HepG2 (cell line): Measurements from ENCODE around the gene FAT4. TPM values are rescaled to one million over a fixed set of nuclear protein-coding genes. Genes with fewer than 3 reads are reported as not detected.

Experiments
- EP300 ChIP-seq, 3 experiments: sonication (generic) in 1 of 3; formaldehyde crosslinking in 1 of 3; IDR thresholded peaks; 2 replicates each; pipeline versions ENCODE4 v1.5.1 to v1.6.1; 2011 to 2020; ENCODE audit warnings: low read depth in 2 of 3, low read length in 2 of 3, borderline replicate concordance in 1 of 3, improper control_type of control experiment in 1 of 3, mild to moderate bottlenecking in 1 of 3, missing genetic modification reagents in 1 of 3, moderate library complexity in 1 of 3
- ETV5 ChIP-seq: IDR thresholded peaks from 2 replicates; pipeline ENCODE4 v1.6.1; 2018; ENCODE audit warnings: missing biosample characterization, missing genetic modification reagents, inconsistent platforms, borderline replicate concordance
- MATR3 ChIP-seq: sonication (generic); formaldehyde crosslinking; IDR thresholded peaks from 2 replicates; pipeline ENCODE4 v1.4.0; 2020; ENCODE audit warnings: missing genetic modification reagents
- NFYB ChIP-seq: sonication (generic); formaldehyde crosslinking; IDR thresholded peaks from 2 replicates; pipeline ENCODE4 v1.4.0; 2020; ENCODE audit warnings: missing genetic modification reagents
- RBAK ChIP-seq: sonication (generic); formaldehyde crosslinking; IDR thresholded peaks from 2 replicates; pipeline ENCODE4 v1.5.1; 2020; ENCODE audit warnings: mild to moderate bottlenecking, missing genetic modification reagents
- RBFOX2 ChIP-seq: fragments of 200-400 bp; formaldehyde crosslinking; IDR thresholded peaks from 2 replicates; pipeline ENCODE4 v1.6.1; 2017; ENCODE audit warnings: low read depth, mild to moderate bottlenecking, low read length
- TAF1 ChIP-seq: sonication (generic); formaldehyde crosslinking; IDR thresholded peaks from 2 replicates; pipeline ENCODE4 v1.4.0; 2020; ENCODE audit warnings: missing genetic modification reagents
- ZC3H13 ChIP-seq: sonication (generic); formaldehyde crosslinking; IDR thresholded peaks from 2 replicates; pipeline ENCODE4 v1.8.1; 2023; ENCODE audit warnings: mild to moderate bottlenecking, missing genetic modification reagents, moderate library complexity
- ZNF207 ChIP-seq: fragments of 450-650 bp; IDR thresholded peaks from 2 replicates; pipeline ENCODE4 v1.6.1; 2016; ENCODE audit warnings: antibody characterized with exemption, borderline replicate concordance
- ZNF3 ChIP-seq: IDR thresholded peaks from 2 replicates; pipeline ENCODE4 v1.7.0; 2017; ENCODE audit warnings: inconsistent platforms
- ZNF30 ChIP-seq: sonication (generic); formaldehyde crosslinking; IDR thresholded peaks from 2 replicates; pipeline ENCODE4 v1.5.0; 2020; ENCODE audit warnings: mild to moderate bottlenecking, missing genetic modification reagents
- ZNF496 ChIP-seq: sonication (generic); formaldehyde crosslinking; IDR thresholded peaks from 2 replicates; pipeline ENCODE4 v1.8.1; 2023; ENCODE audit warnings: mild to moderate bottlenecking, moderate library complexity, missing genetic modification reagents; ENCODE audit not compliant: insufficient replicate concordance
- ZNF646 ChIP-seq: sonication (generic); formaldehyde crosslinking; IDR thresholded peaks from 2 replicates; pipeline ENCODE4 v1.9.0; 2021; ENCODE audit warnings: mild to moderate bottlenecking, missing genetic modification reagents
- polyA plus RNA-seq, 8 experiments: library from polyadenylated mRNA; depleted of rRNA in 3 of 8; stranded (reverse) in 7 of 8; unstranded in 1 of 8; fragments of >200 nt; fragmentation: Illumina TruSeq in 4 of 8; extraction: Trizol in 4 of 8; gene quantifications; 2 replicates each; pipeline versions ENCODE4 v1.2.1 to v1.2.3, GENCODE V29; 2011 to 2016; ENCODE audit warnings: low read depth in 4 of 8, missing spikeins in 1 of 8, mixed read lengths in 1 of 8; ENCODE audit not compliant: insufficient read depth in 1 of 8
- total RNA-seq, 5 experiments: library from RNA; depleted of rRNA; stranded (reverse); fragments of >200 nt; fragmentation: Illumina TruSeq; extraction: Trizol; gene quantifications; 2 replicates each; pipeline ENCODE4 v1.2.3, GENCODE V29; 2016; ENCODE audit warnings: low read depth in 1 of 5
- TF ChIP-seq, protein P1 (sequence below): sonication (generic); formaldehyde crosslinking; IDR thresholded peaks from 2 replicates; pipeline ENCODE4 v1.8.1; 2023; ENCODE audit warnings: missing genetic modification reagents, inconsistent platforms, borderline replicate concordance
- TF ChIP-seq, protein P2 (sequence below): sonication (generic); formaldehyde crosslinking; IDR thresholded peaks from 2 replicates; pipeline ENCODE4 v1.5.1; 2020; ENCODE audit warnings: mild to moderate bottlenecking, missing genetic modification reagents, borderline replicate concordance

The FAT4 gene
- total and polyA plus RNA-seq, 2 of the 13 experiments (the other 11 are each of a cell fraction or from before 2014, with no cell fraction given): 0.27 to 1.2 TPM

- 0 out of 2 replicates have a peak, but pooled peaks have one; percentile 16 for TF ChIP-seq ZNF646 (CRISPR knock-in tag)
- TF ChIP-seq RBAK (CRISPR knock-in tag): no peak
- no peak for TF ChIP-seq ZC3H13 (CRISPR knock-in tag)
- 0 out of 2 replicates have a peak, but pooled peaks have one; percentile 19 for TF ChIP-seq ETV5 (CRISPR knock-in tag)
- TF ChIP-seq ZNF207: no peak
- no peak for TF ChIP-seq ZNF3
- no peak for TF ChIP-seq ZNF30 (CRISPR knock-in tag)
- no peak for TF ChIP-seq NFYB
- TF ChIP-seq MATR3 (CRISPR knock-in tag): no peak
- TF ChIP-seq, protein P1, sequence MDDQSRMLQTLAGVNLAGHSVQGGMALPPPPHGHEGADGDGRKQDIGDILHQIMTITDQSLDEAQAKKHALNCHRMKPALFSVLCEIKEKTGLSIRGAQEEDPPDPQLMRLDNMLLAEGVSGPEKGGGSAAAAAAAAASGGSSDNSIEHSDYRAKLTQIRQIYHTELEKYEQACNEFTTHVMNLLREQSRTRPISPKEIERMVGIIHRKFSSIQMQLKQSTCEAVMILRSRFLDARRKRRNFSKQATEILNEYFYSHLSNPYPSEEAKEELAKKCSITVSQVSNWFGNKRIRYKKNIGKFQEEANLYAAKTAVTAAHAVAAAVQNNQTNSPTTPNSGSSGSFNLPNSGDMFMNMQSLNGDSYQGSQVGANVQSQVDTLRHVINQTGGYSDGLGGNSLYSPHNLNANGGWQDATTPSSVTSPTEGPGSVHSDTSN (CRISPR knock-in tag): no peak
- no peak for TF ChIP-seq TAF1 (CRISPR knock-in tag)
- no peak for TF ChIP-seq RBFOX2
- TF ChIP-seq EP300 (IDR thresholded peaks at IDR 0.05; ENCODE audit: low read depth in 2 of 2, low read length in 2 of 2): peak in 1 of 2 experiments; percentile 34; a peak in 1 of 4 replicates
- TF ChIP-seq EP300 (CRISPR knock-in tag; IDR thresholded peaks at IDR 0.05; ENCODE audit: borderline replicate concordance): no peak
- TF ChIP-seq ZNF496 (CRISPR knock-in tag): no peak
- TF ChIP-seq, protein P2, sequence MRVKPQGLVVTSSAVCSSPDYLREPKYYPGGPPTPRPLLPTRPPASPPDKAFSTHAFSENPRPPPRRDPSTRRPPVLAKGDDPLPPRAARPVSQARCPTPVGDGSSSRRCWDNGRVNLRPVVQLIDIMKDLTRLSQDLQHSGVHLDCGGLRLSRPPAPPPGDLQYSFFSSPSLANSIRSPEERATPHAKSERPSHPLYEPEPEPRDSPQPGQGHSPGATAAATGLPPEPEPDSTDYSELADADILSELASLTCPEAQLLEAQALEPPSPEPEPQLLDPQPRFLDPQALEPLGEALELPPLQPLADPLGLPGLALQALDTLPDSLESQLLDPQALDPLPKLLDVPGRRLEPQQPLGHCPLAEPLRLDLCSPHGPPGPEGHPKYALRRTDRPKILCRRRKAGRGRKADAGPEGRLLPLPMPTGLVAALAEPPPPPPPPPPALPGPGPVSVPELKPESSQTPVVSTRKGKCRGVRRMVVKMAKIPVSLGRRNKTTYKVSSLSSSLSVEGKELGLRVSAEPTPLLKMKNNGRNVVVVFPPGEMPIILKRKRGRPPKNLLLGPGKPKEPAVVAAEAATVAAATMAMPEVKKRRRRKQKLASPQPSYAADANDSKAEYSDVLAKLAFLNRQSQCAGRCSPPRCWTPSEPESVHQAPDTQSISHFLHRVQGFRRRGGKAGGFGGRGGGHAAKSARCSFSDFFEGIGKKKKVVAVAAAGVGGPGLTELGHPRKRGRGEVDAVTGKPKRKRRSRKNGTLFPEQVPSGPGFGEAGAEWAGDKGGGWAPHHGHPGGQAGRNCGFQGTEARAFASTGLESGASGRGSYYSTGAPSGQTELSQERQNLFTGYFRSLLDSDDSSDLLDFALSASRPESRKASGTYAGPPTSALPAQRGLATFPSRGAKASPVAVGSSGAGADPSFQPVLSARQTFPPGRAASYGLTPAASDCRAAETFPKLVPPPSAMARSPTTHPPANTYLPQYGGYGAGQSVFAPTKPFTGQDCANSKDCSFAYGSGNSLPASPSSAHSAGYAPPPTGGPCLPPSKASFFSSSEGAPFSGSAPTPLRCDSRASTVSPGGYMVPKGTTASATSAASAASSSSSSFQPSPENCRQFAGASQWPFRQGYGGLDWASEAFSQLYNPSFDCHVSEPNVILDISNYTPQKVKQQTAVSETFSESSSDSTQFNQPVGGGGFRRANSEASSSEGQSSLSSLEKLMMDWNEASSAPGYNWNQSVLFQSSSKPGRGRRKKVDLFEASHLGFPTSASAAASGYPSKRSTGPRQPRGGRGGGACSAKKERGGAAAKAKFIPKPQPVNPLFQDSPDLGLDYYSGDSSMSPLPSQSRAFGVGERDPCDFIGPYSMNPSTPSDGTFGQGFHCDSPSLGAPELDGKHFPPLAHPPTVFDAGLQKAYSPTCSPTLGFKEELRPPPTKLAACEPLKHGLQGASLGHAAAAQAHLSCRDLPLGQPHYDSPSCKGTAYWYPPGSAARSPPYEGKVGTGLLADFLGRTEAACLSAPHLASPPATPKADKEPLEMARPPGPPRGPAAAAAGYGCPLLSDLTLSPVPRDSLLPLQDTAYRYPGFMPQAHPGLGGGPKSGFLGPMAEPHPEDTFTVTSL (CRISPR knock-in tag): peak; percentile 25; the same call in 1 of the 2 replicates
Measured at GRCh38 chr4:125313989-125314667, 627 bp upstream of the FAT4 start (continued).
